Neural progenitor cell (in vitro differentiated cells): Measurements from ENCODE around the gene CLTRN. TPM values are rescaled to one million over a fixed set of nuclear protein-coding genes. Genes with fewer than 3 reads are reported as not detected.

Experiments used
- DNase-seq: peaks from one replicate; pipeline ENCODE4 v3.0.0-alpha.2; 2016; ENCODE audit warnings: low spot score
- H2AFZ ChIP-seq: fragments of 200-600 bp; sonication (generic); replicated peaks from 2 replicates; pipeline ENCODE4 v1.6.1; 2016; ENCODE audit warnings: antibody characterized with exemption
- H3F3A ChIP-seq: fragments of 200-600 bp; sonication (generic); 2 replicates; pipeline ENCODE4 v1.6.1; 2016; ENCODE audit warnings: antibody characterized with exemption, low read depth
- H3K27ac ChIP-seq: fragments of 200-600 bp; sonication (generic); 2 replicates; pipeline ENCODE4 v1.5.1; 2016; ENCODE audit warnings: mild to moderate bottlenecking
- H3K27me3 ChIP-seq: fragments of 200-600 bp; sonication (generic); 2 replicates; pipeline ENCODE4 v1.6.1; 2016; ENCODE audit warnings: mild to moderate bottlenecking, moderate library complexity
- H3K36me3 ChIP-seq: fragments of 200-600 bp; sonication (generic); 2 replicates; pipeline ENCODE4 v1.5.1; 2016
- H3K4me1 ChIP-seq: fragments of 200-600 bp; sonication (generic); 2 replicates; pipeline ENCODE4 v1.6.1; 2016; ENCODE audit warnings: mixed run types
- H3K4me2 ChIP-seq: fragments of 200-600 bp; sonication (generic); 2 replicates; pipeline ENCODE4 v1.6.1; 2016
- H3K4me3 ChIP-seq: fragments of 200-600 bp; sonication (generic); 2 replicates; pipeline ENCODE4 v1.5.1; 2016
- H3K79me2 ChIP-seq: fragments of 200-600 bp; sonication (generic); 2 replicates; pipeline ENCODE4 v1.6.1; 2016; ENCODE audit warnings: low read depth
- H3K9ac ChIP-seq: fragments of 200-600 bp; sonication (generic); 2 replicates; pipeline ENCODE4 v1.6.1; 2016
- H3K9me3 ChIP-seq: fragments of 200-600 bp; sonication (generic); 2 replicates; pipeline ENCODE4 v1.5.1; 2016; ENCODE audit warnings: low read depth
- H4K20me1 ChIP-seq: fragments of 200-600 bp; sonication (generic); 2 replicates; pipeline ENCODE4 v1.6.1; 2016; ENCODE audit warnings: low read depth
- H3K27ac Mint-ChIP-seq: 3 replicates; pipeline ENCODE4 v1.8.0; 2021; ENCODE audit warnings: mixed read lengths
- H3K27me3 Mint-ChIP-seq: 2 replicates; pipeline ENCODE4 v1.8.0; 2022; ENCODE audit warnings: low read depth, mild to moderate bottlenecking, inconsistent platforms, moderate library complexity, mixed read lengths; ENCODE audit not compliant: insufficient read depth
- H3K36me3 Mint-ChIP-seq: 3 replicates; pipeline ENCODE4 v1.8.0; 2021; ENCODE audit warnings: mixed read lengths
- H3K4me1 Mint-ChIP-seq: 3 replicates; pipeline ENCODE4 v1.8.0; 2021; ENCODE audit warnings: mixed read lengths
- H3K4me3 Mint-ChIP-seq: 3 replicates; pipeline ENCODE4 v1.8.0; 2021; ENCODE audit warnings: mild to moderate bottlenecking, moderate library complexity, mixed read lengths
- H3K9me3 Mint-ChIP-seq: 3 replicates; pipeline ENCODE4 v1.8.0; 2020; ENCODE audit warnings: mixed read lengths
- CTCF ChIP-seq: fragments of 200-600 bp; sonication (generic); IDR thresholded peaks from 2 replicates; pipeline ENCODE4 v1.5.1; 2017; ENCODE audit warnings: antibody characterized with exemption, mild to moderate bottlenecking
- EZH2 ChIP-seq: fragments of 200-600 bp; sonication (generic); IDR thresholded peaks from 2 replicates; pipeline ENCODE4 v1.6.1; 2017; ENCODE audit warnings: antibody characterized with exemption, mild to moderate bottlenecking, moderate library complexity
- EZH2phosphoT487 ChIP-seq: fragments of 200-600 bp; sonication (generic); IDR thresholded peaks from 2 replicates; pipeline ENCODE4 v1.6.1; 2017; ENCODE audit warnings: antibody characterized with exemption
- total RNA-seq: library from RNA; depleted of rRNA; stranded (reverse); fragments of >200 nt; gene quantifications from 2 replicates; pipeline ENCODE4 v1.2.3, GENCODE V29; 2015; ENCODE audit warnings: low replicate concordance

The CLTRN gene
- total RNA-seq, 1 donor from 2014 or later, result 3.5 TPM

GRCh38 chrX:15675490-15675921, 10.9 kb upstream of the CLTRN start:
- DNase-seq, result peak; percentile 86
- H3K9ac ChIP-seq, result peak overlapping the region; percentile 53
- H3K36me3 ChIP-seq, result no peaks in the 10 kb centered on the region
- peak overlapping the region; percentile 74 for H3K4me3 ChIP-seq
- H3K27me3 ChIP-seq, result no peaks in the 10 kb centered on the region
- no peaks in the 10 kb centered on the region for H3K9me3 Mint-ChIP-seq
- H3K27ac Mint-ChIP-seq, result no peak overlapping the region
- H3F3A ChIP-seq, result peaks cover 8% of the 10 kb centered on the region
- no peaks in the 10 kb centered on the region for H3K4me1 ChIP-seq
- H2AFZ ChIP-seq, result peak overlapping the region; percentile 98
- H3K27ac ChIP-seq, result peak overlapping the region; percentile 86
- TF ChIP-seq EZH2 (no peak), CTCF (no peak), EZH2phosphoT487 (no peak)
- peaks cover 2% of the 10 kb centered on the region for H3K27me3 Mint-ChIP-seq
- H3K9me3 ChIP-seq, result no peaks in the 10 kb centered on the region
- peaks cover 17% of the 10 kb centered on the region for H3K4me1 Mint-ChIP-seq
- H3K4me2 ChIP-seq, result peak overlapping the region; percentile 78
- H3K4me3 Mint-ChIP-seq, result no peak overlapping the region
- peaks cover 39% of the 10 kb centered on the region for H3K79me2 ChIP-seq
- no peaks in the 10 kb centered on the region for H3K36me3 Mint-ChIP-seq
- H4K20me1 ChIP-seq, result no peaks in the 10 kb centered on the region

DNA sequence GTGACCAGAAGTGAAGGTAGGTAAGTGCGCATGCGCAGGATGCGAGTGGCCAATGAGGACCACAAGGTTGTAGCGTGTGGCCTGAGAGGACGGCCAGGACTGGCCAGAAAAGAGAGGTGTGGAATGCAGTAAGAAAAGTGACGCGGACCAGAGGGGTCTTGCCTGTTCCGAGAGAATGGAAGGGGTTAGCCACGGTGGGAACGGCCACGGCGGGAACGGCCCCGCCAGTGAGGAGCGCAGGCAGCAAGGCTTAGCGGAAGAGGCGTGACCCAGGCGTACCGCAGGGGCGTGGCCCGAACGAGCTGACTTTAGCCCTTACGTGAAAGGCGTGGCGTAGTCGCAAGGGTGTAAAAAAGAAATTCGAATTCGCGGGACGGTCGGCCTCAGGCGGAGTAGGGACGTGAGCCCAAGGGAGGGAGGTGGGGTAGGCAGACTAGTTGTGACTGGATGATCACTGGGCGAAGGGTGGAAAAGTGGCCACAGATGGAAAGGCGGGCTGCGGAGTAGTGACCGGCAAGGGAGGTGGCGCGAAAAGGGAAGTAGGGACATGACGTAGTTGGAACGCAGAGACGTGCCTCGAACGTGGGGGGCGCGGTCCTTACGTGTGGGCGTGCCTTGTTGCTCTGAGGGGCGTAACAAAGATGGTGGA, 10.4 kb upstream of the CLTRN start:
- peak; percentile 92 for DNase-seq
- Histone ChIP-seq H4K20me1 (no peaks in the 10 kb centered on the region), H2AFZ (peak overlapping the region; percentile 98), H3K9me3 (no peaks in the 10 kb centered on the region), H3F3A (peaks cover 8% of the 10 kb centered on the region), H3K4me2 (peak overlapping the region; percentile 78), H3K4me1 (no peaks in the 10 kb centered on the region), H3K36me3 (no peaks in the 10 kb centered on the region), H3K79me2 (peaks cover 39% of the 10 kb centered on the region), H3K27ac (peak overlapping the region; percentile 86), H3K9ac (peak overlapping the region; percentile 53), H3K27me3 (no peaks in the 10 kb centered on the region), H3K4me3 (peak overlapping the region; percentile 74)
- H3K4me3 Mint-ChIP-seq, result no peak overlapping the region
- peaks cover 2% of the 10 kb centered on the region for H3K27me3 Mint-ChIP-seq
- no peak overlapping the region for H3K27ac Mint-ChIP-seq
- no peak for TF ChIP-seq CTCF
- no peak for TF ChIP-seq EZH2phosphoT487
- no peak for TF ChIP-seq EZH2
- H3K4me1 Mint-ChIP-seq, result peaks cover 17% of the 10 kb centered on the region
- no peaks in the 10 kb centered on the region for H3K9me3 Mint-ChIP-seq
- H3K36me3 Mint-ChIP-seq, result no peaks in the 10 kb centered on the region

DNA sequence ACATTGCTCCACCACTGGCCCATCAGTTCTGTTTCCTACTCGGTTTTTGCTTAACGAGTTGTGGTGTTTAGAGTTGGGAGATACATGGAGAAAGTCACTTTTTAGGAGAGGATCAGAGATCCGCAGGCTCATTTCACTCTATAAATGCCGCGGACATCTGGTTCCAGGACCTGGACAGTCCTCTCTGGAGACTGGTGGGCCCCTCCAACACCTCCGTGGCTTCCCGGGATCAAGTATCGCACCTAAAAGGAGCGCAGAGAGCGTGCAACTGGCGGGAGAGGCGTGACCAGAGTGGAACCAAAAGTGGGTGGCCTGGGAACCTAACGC, 9.9 kb upstream of the CLTRN start:
- H3K27ac Mint-ChIP-seq, result no peak overlapping the region
- no peaks in the 10 kb centered on the region for H3K36me3 ChIP-seq
- peak overlapping the region; percentile 98 for H2AFZ ChIP-seq
- no peaks in the 10 kb centered on the region for H3K9me3 Mint-ChIP-seq
- no peaks in the 10 kb centered on the region for H3K9me3 ChIP-seq
- peak overlapping the region; percentile 86 for H3K27ac ChIP-seq
- H3K4me3 ChIP-seq, result peak overlapping the region; percentile 74
- peaks cover 17% of the 10 kb centered on the region for H3K4me1 Mint-ChIP-seq
- DNase-seq, result no peak
- H3K4me2 ChIP-seq, result peak overlapping the region; percentile 78
- peaks cover 39% of the 10 kb centered on the region for H3K79me2 ChIP-seq
- peaks cover 8% of the 10 kb centered on the region for H3F3A ChIP-seq
- H4K20me1 ChIP-seq, result no peaks in the 10 kb centered on the region
- peak overlapping the region; percentile 29 for H3K9ac ChIP-seq
- no peak overlapping the region for H3K4me3 Mint-ChIP-seq
- H3K36me3 Mint-ChIP-seq, result no peaks in the 10 kb centered on the region
- no peaks in the 10 kb centered on the region for H3K4me1 ChIP-seq
- H3K27me3 Mint-ChIP-seq, result peaks cover 2% of the 10 kb centered on the region
- no peak for TF ChIP-seq EZH2phosphoT487
- TF ChIP-seq CTCF, result no peak
- no peak for TF ChIP-seq EZH2
- H3K27me3 ChIP-seq, result no peaks in the 10 kb centered on the region
